ENCODE results near the gene RCAN1. TPM values are rescaled to one million over a fixed set of nuclear protein-coding genes. Genes with fewer than 3 reads are reported as not detected.

RCAN1 gene
- total RNA-seq, 1 donor from 2014 or later = 75.3 TPM

DNA sequence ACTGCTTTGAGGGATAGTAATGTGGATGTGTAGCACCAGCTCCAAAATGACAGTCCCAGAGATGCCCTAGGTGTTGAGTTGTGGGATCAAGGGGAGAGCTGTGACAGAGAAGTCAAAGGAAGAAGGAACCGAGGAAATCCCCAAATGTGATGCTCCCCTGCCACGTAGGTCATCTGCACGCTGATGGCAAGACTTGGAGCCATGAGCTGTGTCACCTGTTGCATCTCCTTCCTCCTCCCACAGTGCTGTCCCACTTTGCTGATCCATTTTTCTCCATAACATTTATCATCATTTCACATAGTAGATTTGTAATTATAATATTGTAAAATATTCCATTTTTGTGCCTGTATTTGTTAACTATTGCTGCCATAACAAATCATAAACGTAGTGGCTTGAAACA lies 17.6 kb upstream of the RCAN1 start:
- no peak overlapping the region for H3K27ac ChIP-seq (replicated peaks)
- no peak overlapping the region for H3K4me3 ChIP-seq
- H3K9me3 ChIP-seq (replicated peaks) = no peaks in the 10 kb centered on the region
- H3K36me3 ChIP-seq = no peaks in the 10 kb centered on the region
- intact Hi-C loops (cut with micrococcal nuclease) = no loop called here
- H3K4me1 ChIP-seq = no peaks in the 10 kb centered on the region
- TF ChIP-seq, protein P1, sequence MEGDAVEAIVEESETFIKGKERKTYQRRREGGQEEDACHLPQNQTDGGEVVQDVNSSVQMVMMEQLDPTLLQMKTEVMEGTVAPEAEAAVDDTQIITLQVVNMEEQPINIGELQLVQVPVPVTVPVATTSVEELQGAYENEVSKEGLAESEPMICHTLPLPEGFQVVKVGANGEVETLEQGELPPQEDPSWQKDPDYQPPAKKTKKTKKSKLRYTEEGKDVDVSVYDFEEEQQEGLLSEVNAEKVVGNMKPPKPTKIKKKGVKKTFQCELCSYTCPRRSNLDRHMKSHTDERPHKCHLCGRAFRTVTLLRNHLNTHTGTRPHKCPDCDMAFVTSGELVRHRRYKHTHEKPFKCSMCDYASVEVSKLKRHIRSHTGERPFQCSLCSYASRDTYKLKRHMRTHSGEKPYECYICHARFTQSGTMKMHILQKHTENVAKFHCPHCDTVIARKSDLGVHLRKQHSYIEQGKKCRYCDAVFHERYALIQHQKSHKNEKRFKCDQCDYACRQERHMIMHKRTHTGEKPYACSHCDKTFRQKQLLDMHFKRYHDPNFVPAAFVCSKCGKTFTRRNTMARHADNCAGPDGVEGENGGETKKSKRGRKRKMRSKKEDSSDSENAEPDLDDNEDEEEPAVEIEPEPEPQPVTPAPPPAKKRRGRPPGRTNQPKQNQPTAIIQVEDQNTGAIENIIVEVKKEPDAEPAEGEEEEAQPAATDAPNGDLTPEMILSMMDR (IDR thresholded peaks at IDR 0.05; ENCODE audit: borderline replicate concordance) = no peak
- H3K27me3 ChIP-seq (ENCODE audit: low read depth) = peaks cover 12% of the 10 kb centered on the region
- no peak for DNase-seq

DNA sequence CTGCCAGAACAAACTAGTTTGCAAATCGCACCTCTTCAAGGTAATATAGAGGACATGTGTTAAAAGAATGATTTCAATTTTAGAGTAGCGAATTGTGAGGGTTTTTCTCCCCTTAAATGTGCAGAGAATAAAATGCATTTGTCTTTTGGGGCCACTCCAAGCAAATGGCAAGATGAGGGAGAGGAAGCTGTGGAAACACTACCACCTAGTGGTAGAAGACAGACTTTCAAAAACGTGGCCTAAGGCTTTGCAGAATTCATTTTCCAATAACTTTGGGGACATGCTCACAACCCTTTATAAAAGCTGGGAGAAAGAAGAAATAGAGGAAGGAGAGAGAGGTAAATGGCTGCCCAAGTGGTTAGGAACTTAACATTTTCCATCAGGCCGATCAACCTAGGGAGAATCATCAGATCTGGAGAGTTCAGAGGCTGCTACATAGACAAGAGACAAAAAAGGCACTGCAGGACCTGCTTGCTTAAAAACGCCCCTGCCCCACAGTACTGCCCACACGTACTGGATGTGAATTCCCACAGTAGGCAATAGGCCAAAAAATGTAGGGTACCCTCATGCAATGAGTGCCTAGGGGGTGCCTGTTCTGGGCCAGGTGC lies 15.7 kb upstream of the RCAN1 start:
- no peak for DNase-seq
- no peak overlapping the region for H3K27ac ChIP-seq (replicated peaks)
- H3K4me1 ChIP-seq = no peaks in the 10 kb centered on the region
- no peak overlapping the region for H3K4me3 ChIP-seq
- peaks cover 12% of the 10 kb centered on the region for H3K27me3 ChIP-seq (ENCODE audit: low read depth)
- H3K36me3 ChIP-seq = no peaks in the 10 kb centered on the region
- intact Hi-C loops (cut with micrococcal nuclease) = no loop called here
- TF ChIP-seq, protein P1 (IDR thresholded peaks at IDR 0.05; ENCODE audit: borderline replicate concordance) = peak; percentile 84
- no peaks in the 10 kb centered on the region for H3K9me3 ChIP-seq (replicated peaks)

DNA sequence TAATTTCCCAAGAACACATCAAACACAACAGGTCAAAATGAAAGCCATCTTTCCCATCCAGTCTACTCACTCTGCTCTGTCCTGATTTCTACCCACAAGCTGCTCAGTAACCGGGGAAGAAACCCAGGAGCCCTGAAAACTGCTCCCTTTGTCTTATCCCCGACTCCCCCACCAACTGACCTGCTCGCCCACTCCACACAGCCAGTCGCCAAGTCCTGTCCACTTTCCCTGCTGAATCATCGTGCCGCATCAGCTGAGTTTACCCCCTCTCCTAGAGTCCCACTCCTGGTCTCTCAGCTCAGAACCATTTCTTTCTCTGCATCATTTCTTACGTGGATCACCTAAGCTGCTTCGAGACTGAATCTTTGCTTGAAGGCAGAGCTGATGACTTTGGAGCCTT lies 11.2 kb upstream of the RCAN1 start:
- Histone ChIP-seq H3K36me3 (no peaks in the 10 kb centered on the region), H3K9me3 (replicated peaks) (no peaks in the 10 kb centered on the region), H3K27ac (replicated peaks) (no peak overlapping the region), H3K4me1 (peaks cover 4% of the 10 kb centered on the region), H3K4me3 (no peak overlapping the region), H3K27me3 (ENCODE audit: low read depth) (peaks cover 7% of the 10 kb centered on the region)
- TF ChIP-seq, protein P1 (IDR thresholded peaks at IDR 0.05; ENCODE audit: borderline replicate concordance) = no peak
- DNase-seq = no peak
- intact Hi-C loops (cut with micrococcal nuclease) = no loop called here

DNA sequence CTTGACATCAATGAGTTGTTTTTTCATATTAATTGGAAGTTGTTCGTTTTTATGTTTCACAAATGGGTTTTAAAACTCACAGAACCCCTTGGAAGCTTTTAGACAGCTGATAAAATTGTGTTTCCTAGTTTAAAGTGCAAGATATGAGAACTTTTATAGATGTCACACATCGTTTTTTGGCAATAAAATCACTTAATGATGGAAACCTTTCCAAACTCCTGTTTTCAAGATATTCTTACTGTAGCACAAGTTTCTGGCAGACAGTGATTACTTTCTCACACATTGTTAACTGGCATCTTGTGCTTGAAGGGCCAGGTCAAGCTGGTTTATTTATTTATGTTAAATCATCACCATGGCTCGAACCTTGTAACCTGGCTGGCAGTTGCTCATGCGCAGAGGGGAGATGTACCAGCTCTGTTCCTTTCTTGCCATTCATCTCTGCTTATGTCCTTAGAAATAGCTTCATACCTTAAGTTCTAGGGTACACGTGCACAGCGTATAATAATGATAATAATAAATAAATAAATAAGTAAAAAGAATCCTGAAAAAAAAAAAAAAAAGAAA lies 10.2 kb upstream of the RCAN1 start:
- H3K4me1 ChIP-seq = peaks cover 11% of the 10 kb centered on the region
- TF ChIP-seq, protein P1 (IDR thresholded peaks at IDR 0.05; ENCODE audit: borderline replicate concordance) = no peak
- H3K36me3 ChIP-seq = no peaks in the 10 kb centered on the region
- H3K4me3 ChIP-seq = no peak overlapping the region
- peaks cover 7% of the 10 kb centered on the region for H3K27me3 ChIP-seq (ENCODE audit: low read depth)
- intact Hi-C loops (cut with micrococcal nuclease) = no loop called here
- peak overlapping the region; percentile 26 for H3K27ac ChIP-seq (replicated peaks)
- H3K9me3 ChIP-seq (replicated peaks) = no peaks in the 10 kb centered on the region
- no peak for DNase-seq

DNA sequence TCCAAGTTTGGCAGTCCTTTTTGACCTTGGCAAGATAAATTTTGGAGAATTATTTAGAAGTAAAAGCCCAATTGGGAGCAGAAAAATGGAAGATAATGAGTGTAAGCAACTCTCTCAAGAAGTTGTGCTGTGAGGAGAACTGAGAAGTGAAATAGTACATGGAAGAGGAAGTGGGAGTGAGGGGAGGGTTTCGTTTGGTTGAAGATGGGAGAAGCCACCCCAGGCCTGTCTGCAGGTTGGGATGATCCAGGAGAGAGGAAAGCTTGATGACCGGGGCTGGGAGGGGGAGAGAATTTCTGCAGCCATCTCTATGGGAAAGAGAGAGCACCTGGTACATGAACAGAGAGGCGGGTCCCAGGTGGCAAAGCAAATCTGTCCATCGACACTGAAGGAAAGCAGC lies 8.6 kb upstream of the RCAN1 start:
- Histone ChIP-seq H3K36me3 (no peaks in the 10 kb centered on the region), H3K27me3 (ENCODE audit: low read depth) (peaks cover 7% of the 10 kb centered on the region), H3K27ac (replicated peaks) (peak overlapping the region; percentile 16), H3K9me3 (replicated peaks) (no peaks in the 10 kb centered on the region), H3K4me1 (peaks cover 26% of the 10 kb centered on the region), H3K4me3 (no peak overlapping the region)
- DNase-seq = no peak
- intact Hi-C loops (cut with micrococcal nuclease) = no loop called here
- TF ChIP-seq, protein P1 (IDR thresholded peaks at IDR 0.05; ENCODE audit: borderline replicate concordance) = no peak

All from left ventricle myocardium inferior (tissue), 1 donor.